VCaP (cell line): ENCODE data around the gene NR3C2.

Experiments
- H3K27ac ChIP-seq: fragments of 450-650 bp; 2 replicates; pipeline ENCODE4 v1.5.1; 2017
- TF ChIP-seq, protein P1 (sequence below): fragments of 450-650 bp; conservative IDR thresholded peaks from 2 replicates; pipeline ENCODE4 v1.5.1; 2017; ENCODE audit warnings: mild to moderate bottlenecking, moderate library complexity

The NR3C2 gene

DNA sequence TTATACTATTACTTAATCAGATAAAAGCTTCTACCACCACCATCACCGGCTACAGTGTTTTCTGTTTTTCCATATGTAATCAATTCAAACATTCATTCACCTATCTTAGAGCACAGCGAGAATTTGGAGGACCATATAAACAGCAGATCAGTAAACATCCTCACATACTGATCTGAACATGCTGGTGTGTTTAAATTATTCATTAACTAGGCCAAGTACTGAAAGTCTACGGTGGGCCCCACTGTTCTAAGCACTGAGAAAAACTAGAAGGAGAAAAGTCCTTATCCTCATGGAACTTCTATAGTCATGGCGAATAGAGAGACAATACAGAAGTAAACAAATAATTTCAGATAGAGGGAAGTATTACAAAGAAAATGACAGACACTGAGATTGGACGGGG is 176.6 kb downstream of the NR3C2 start:
- TF ChIP-seq, protein P1, sequence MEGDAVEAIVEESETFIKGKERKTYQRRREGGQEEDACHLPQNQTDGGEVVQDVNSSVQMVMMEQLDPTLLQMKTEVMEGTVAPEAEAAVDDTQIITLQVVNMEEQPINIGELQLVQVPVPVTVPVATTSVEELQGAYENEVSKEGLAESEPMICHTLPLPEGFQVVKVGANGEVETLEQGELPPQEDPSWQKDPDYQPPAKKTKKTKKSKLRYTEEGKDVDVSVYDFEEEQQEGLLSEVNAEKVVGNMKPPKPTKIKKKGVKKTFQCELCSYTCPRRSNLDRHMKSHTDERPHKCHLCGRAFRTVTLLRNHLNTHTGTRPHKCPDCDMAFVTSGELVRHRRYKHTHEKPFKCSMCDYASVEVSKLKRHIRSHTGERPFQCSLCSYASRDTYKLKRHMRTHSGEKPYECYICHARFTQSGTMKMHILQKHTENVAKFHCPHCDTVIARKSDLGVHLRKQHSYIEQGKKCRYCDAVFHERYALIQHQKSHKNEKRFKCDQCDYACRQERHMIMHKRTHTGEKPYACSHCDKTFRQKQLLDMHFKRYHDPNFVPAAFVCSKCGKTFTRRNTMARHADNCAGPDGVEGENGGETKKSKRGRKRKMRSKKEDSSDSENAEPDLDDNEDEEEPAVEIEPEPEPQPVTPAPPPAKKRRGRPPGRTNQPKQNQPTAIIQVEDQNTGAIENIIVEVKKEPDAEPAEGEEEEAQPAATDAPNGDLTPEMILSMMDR: no peak
- no peak overlapping the region for H3K27ac ChIP-seq

DNA sequence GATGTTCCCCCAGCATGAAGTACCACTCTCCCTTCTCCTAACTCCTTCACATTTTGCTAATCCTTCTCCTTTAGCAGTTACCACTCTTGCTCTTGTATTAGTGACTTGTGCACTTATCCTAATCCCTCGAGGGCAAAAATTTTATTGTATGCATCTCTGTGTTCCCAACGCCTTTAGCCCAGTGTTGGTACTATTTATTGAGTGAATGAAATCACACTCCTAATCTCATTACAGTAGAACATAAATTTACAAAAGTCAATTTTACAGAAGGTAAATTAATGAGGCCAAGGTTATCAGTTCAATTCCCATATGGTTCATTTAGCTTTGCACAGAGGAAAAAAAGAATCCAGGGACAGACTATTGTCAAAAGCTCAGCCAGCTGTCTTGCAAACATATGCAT is 178.4 kb downstream of the NR3C2 start:
- H3K27ac ChIP-seq: no peak overlapping the region
- TF ChIP-seq, protein P1: no peak

DNA sequence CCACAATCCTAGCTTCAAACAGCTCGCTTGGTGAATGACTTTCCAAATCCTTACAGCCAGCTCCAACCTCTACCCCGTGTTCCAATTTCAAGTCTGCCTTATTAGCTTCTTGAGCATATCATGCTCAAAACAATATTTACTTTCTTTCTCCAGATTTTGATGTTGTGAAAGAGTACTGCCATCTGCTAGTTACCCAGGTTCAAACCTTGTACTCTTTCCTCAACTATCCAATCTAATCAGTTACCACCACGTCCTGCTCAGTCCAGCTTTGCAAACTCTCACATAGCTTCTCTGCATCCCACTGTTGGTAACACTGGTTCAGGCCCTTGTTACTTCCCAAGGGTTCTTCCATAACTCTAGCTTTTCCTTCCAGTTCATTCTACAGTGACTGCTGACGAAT is 179.1 kb downstream of the NR3C2 start:
- H3K27ac ChIP-seq: no peak overlapping the region
- TF ChIP-seq, protein P1: no peak

DNA sequence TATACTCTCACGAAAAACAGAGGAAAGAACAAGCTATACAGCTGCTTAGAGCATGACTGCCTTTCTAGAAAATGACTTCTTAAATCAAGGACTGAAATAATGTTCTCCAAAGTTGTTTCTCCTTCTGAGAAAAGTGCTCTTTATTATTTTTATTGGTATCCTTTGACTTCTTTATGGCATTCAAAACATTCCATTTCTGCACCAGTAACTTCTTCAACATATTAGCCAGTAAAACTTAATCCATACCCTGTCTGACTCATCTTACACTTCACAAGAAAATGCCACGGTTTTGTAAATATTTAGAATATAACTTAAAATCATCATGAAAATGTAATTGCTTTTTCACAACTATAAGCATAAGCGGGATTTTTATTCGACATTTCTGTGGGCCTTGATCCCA is 180.4 kb downstream of the NR3C2 start:
- TF ChIP-seq, protein P1: no peak
- no peak overlapping the region for H3K27ac ChIP-seq

- TF ChIP-seq, protein P1: no peak
- H3K27ac ChIP-seq: no peak overlapping the region
Measured at GRCh38 chr4:148259841-148260240, 182.4 kb downstream of the NR3C2 start.

DNA sequence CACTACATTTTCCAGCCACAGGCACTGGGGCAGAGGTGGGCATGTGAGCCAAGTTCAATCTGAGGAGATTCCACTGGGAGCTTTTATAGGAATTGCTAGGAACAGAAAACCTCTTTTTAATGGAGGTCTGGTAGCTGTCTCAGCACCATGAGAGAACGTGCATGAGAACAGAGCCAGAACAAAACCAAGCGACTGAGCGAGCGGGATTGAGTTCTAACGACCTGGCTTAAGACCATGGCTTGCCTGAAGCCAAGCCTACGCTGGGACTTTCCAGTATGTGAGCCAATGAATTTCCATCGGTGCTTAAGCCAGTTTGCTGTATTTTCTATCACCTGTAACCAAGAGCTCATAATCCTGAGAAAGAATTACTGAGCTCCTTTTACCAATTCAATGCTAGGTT is 183.7 kb downstream of the NR3C2 start:
- no peak overlapping the region for H3K27ac ChIP-seq
- TF ChIP-seq, protein P1: no peak

DNA sequence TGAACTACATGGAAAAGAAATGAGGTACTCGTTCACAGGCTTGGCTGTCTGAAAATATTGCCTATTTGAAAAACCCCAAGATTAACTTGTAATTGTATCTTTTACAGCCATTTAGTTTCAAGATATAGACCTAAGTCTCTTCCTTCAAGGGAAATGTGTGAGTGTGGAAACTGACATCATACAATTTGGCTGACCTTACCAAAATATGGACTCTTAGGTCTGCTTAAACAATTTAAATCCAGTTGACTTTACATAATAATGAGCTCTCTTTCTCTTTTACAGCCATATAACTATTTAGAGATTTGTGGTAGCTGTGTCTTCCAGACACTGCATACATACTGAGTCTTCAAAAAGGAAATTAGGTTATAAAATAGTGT is 186.9 kb downstream of the NR3C2 start:
- TF ChIP-seq, protein P1: no peak
- no peak overlapping the region for H3K27ac ChIP-seq
